GM12874 (cell line): Measurements from ENCODE around the gene TFEB.

ENCODE experiments used
- TF ChIP-seq, protein P1 (sequence below): IDR thresholded peaks from 2 replicates; pipeline ENCODE4 v1.5.1; 2011; ENCODE audit warnings: low read depth, mild to moderate bottlenecking, control low read depth, low read length, moderate library complexity; ENCODE audit not compliant: insufficient read depth

TFEB gene

GRCh38 chr6:41658636-41659035, 76.8 kb downstream of the TFEB start:
- TF ChIP-seq, protein P1, sequence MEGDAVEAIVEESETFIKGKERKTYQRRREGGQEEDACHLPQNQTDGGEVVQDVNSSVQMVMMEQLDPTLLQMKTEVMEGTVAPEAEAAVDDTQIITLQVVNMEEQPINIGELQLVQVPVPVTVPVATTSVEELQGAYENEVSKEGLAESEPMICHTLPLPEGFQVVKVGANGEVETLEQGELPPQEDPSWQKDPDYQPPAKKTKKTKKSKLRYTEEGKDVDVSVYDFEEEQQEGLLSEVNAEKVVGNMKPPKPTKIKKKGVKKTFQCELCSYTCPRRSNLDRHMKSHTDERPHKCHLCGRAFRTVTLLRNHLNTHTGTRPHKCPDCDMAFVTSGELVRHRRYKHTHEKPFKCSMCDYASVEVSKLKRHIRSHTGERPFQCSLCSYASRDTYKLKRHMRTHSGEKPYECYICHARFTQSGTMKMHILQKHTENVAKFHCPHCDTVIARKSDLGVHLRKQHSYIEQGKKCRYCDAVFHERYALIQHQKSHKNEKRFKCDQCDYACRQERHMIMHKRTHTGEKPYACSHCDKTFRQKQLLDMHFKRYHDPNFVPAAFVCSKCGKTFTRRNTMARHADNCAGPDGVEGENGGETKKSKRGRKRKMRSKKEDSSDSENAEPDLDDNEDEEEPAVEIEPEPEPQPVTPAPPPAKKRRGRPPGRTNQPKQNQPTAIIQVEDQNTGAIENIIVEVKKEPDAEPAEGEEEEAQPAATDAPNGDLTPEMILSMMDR, result no peak

- TF ChIP-seq, protein P1, result no peak
These were observed 78.0 kb downstream of the TFEB start for GRCh38 chr6:41657131-41658094.

DNA sequence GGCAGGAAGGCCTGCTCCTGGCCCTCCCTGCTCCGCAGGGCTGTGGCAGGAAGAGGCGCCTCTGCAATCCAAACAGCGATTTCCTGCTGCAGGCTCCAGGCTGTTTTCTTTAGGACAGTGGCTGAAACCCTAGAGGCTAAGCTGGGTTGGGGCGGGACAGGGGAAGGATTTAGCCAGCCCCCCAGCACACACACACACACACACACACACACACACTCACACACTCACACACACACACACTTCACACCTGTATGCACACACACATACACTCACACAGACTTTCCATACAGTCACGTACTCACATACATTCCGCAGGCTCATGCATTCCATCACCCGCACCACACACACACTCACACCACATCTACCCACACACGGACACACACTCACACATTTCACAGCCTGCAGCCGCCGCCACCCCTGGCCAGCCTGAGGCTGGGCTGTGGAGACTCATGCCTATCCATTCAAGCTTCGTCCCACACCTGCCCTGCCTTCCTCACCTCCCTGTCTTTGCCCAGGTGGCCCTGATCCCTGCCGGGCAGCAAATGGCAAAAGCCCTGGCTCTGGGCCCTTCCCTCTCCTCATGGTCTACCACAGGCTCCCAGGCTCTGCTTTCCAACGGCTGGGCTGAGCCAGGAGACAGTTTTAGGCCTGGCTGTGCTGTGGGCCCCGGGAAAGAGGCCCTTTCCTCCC, 79.3 kb downstream of the TFEB start:
- TF ChIP-seq, protein P1, result no peak

DNA sequence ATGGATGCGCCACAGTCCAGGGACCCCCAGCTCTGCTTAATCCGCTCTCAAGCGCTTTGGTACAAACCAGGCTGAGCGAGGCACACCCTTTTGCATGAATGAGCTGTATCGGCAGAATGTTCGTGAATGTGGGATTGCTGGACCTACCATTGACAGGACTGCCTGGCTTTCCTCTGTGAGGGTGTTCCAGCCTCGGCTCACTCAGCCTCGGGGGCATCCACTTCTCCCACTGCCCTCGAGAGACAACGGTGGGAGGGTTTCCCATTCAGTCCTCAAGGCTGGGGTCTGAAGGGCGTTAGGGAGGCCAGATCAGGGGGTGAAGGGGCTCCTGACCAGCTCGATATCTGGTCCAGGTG, 79.8 kb downstream of the TFEB start:
- TF ChIP-seq, protein P1, result no peak

DNA sequence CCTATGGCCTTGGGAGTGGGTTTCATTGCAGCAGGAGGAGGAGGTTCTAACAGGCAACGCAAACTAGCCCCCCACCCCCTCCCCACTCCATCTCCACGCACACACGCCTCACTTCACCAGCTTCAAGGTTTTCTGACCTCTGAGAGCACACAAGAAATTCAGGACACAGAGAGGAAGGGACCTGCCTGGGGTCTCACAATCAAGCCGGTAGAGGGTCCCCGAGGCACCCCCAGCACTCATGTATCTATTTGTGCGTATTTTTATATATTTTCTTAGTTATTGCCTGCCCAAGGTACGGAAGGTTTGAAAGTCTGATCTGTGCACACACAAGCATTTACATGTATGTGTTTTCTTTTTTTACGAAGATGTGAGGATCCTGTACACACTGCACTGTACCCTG, 80.2 kb downstream of the TFEB start:
- TF ChIP-seq, protein P1, result no peak

DNA sequence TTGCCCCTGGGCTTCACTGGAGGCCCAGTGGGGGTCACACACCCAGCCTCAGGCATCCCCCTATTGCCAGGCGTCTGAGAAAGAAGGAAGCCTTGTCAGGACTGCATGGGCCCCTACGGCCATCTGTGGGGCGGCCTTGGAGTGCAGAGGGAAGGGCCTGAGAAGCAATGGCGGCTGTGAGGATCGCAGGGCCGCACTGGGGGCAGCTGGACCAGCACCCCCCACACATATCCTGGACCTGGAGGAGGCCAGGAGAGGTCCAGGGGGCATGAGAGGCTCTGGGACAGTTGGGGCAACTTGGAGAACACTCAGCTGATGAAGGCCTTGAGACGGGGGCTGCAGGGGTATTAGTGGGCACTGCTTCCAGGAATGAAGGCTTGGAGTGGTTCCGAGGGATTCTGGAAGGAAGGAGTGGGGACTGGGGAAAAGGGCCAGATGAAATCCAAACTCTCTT, 80.7 kb downstream of the TFEB start:
- TF ChIP-seq, protein P1, result no peak

GRCh38 chr6:41654151-41654697, 81.2 kb downstream of the TFEB start:
- TF ChIP-seq, protein P1, result no peak
